Hematopoietic multipotent progenitor cell treated with erythropoietin and hydrocortisone succinate and interleukin-3 and kit ligand, for 8 days (in vitro differentiated cells): ENCODE data around the gene BRINP2.

ENCODE experiments used
- DNase-seq: peaks from one replicate; pipeline ENCODE4 v3.0.0-alpha.2; 2015

BRINP2 gene, protein sequence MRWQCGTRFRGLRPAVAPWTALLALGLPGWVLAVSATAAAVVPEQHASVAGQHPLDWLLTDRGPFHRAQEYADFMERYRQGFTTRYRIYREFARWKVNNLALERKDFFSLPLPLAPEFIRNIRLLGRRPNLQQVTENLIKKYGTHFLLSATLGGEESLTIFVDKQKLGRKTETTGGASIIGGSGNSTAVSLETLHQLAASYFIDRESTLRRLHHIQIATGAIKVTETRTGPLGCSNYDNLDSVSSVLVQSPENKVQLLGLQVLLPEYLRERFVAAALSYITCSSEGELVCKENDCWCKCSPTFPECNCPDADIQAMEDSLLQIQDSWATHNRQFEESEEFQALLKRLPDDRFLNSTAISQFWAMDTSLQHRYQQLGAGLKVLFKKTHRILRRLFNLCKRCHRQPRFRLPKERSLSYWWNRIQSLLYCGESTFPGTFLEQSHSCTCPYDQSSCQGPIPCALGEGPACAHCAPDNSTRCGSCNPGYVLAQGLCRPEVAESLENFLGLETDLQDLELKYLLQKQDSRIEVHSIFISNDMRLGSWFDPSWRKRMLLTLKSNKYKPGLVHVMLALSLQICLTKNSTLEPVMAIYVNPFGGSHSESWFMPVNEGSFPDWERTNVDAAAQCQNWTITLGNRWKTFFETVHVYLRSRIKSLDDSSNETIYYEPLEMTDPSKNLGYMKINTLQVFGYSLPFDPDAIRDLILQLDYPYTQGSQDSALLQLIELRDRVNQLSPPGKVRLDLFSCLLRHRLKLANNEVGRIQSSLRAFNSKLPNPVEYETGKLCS

GRCh38 chr1:177170756-177171535 is at the start of gene BRINP2:
Gene BRINP2, plus strand, starts transcription at chr1:177170958. Its CDS starts 58,919 bp downstream, at chr1:177229877.
- DNase-seq = no peak

GRCh38 chr1:177122461-177123251 is 48.1 kb upstream of the BRINP2 start:
- no peak for DNase-seq

DNA sequence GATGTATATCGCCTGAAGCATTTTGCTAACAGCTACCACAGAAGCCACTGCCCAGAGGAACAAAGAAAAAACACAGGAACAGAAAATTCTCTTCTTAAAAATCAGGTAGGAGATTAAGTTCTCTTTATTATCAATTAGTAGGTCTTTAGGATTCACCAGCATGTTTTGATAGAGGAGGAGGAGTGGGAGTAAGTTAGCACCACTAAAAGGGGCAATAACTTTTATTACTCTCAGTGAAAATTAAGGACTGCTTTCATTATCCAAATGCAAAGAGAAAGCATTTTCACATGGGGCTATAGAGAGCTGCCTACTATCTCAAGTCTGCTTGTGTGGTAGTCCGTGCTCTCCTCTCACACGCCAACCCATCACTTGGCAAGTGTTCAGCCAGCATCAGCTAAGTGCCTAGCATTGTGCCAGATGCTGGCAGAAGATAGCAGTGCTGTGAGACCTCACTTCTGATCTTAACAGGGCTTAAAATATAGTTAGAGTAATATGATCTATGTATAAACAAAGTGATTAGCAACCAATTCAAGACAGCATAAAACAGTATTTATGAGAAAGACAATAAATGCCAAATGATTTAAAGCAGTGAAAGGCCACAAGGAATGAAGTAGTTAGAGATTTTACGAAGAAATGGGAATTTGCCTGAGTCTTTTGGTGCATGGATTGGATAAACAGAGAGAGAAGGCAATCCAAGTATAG is 46.0 kb upstream of the BRINP2 start:
- DNase-seq = no peak

- no peak for DNase-seq
These were observed 44.5 kb upstream of the BRINP2 start for GRCh38 chr1:177126267-177126666.

DNA sequence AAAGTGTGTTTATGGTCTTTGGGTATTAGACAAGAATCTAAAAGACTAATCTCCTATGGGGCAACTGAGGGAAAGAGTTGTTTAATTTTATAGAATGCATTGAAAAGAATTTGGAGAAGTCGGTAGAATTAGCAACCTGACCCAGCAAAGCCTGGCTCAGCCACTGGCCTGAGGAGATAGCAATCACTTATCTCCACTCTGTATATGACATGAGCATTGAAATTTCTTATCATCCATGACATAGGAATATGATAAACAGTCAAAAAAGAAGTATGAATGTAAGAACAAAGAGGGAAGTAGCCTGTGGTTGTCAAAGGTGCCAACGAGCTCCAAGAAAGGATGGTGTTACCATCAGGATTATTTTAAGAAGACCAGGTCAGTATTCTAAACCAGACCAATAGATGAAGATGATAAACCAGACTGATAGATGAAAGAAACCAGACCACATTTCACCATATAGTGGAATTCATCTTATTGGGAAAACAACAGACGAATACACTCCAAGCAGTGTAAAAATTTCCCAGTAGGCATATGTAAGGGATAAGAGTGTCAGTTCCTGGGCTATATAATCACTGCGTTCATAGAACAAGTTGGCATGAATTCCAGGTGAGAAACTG is 42.0 kb upstream of the BRINP2 start:
- no peak for DNase-seq

DNA sequence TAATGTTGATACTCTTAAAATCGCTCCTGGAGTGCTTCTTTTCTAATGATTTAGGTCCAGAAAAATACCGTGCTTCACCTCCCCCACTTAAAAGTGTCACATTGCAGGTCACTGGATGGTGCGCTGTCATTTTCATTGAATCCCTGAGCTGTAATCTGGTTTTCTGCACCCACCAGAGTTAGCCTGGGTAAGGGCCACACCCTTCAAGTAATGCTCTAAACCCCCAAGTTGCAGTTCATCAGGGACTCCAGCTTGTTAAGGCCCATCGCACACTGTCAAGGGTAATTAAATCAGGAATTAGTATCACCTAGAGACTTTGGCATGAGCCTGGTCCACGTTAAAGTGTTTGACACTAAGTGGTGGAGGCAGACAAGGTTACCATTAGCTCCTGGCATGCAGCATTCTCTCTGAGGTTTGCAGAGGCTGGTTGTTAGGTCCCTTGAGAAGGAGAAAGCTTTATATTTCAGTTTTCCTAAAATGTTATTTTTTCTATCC is 40.3 kb upstream of the BRINP2 start:
- no peak for DNase-seq

GRCh38 chr1:177131723-177132122 is 39.0 kb upstream of the BRINP2 start:
- DNase-seq = no peak

DNA sequence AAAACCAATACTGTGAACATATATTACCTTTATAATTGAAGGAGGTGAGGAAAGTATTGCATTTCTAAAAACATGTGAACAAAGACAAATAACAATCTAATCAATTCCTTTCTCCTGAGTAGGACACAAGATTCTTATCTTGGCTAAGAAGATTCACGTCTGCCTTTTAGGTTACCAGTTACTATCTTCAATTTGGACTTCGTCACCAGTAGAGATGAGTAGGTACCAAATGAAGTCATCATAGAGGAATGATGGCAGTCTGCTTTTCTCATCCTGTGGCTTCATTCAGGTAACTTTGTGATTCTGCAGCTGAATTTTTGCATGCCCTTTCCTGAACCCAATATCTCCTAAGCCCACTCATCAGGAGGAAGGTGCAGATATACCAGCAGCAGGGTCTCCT is 38.6 kb upstream of the BRINP2 start:
- DNase-seq = no peak

- no peak for DNase-seq
These were observed 36.7 kb upstream of the BRINP2 start for GRCh38 chr1:177133977-177134538.

DNA sequence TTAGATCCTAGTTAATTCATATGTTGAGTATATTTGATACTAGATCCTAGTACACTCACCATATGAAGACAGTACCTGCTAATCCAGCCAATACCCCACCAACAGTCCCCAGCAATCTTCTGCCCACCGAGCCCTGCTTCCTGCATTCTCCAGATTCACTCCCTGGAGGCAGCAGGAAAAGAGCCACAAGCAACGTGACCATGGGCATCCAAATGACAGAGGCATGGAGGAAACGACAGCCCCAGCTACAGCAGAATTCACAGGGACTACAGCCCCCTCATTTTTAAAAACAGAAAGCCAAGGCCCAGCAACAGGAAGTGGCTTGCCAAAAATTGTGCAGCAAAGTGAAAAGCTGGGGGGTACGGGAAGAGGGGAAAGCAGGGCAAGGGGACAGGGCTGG is 35.5 kb upstream of the BRINP2 start:
- DNase-seq = no peak

DNA sequence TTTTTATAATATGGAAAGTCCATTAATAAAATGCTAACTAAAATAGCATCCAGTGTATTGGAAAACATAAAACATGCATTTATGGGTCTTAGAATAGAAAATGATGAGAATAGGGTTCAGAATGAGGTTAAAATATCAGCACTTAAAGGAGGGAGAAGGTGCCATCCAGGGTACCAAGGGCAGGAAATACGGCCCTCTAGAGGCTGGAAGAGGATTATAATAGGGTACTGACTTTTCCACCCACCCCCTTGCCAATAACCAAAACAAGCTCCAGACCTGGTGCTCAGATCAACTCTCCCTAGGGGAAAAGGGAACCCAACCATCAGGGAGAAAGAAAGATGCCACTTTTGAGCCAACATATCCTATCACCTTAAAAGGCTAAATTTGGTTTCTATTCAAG is 32.9 kb upstream of the BRINP2 start:
- no peak for DNase-seq

DNA sequence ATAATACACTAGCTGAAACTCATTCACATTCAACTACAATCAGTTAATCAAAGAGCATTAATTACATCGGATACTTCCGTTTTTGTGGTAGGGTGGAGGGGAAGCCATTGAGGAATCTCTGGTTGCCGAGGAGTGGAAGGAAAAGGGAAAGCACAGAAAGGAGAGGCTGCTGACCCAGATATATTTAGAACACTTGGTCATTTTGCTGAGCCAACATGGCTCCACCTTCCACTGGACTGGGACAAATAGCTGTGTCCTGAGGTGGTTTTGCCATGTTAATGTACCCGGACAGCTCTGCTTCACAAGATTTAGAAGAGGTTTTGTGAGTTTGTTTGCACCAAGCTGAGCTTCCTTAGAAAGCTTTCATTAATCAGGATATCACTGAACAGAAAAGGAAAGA is 32.4 kb upstream of the BRINP2 start:
- DNase-seq = no peak

DNA sequence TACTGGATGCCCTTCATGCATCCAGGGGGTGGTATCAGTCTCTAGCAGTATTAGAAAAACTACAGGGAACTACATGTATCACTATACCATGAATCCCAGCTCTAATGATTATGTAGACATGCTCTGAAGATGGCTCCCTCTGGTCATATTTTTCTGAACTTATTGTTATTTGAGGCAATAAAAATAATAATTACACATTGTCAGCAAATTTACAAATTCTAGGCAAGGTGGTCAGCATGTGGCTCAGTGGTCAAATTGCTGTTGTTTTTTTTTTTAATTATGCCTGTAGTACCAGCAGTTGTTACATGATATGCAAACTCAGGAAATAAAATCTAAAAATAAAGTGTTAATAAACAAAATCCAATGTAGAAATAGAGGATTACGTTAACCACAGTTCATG is 28.7 kb upstream of the BRINP2 start:
- DNase-seq = no peak

DNA sequence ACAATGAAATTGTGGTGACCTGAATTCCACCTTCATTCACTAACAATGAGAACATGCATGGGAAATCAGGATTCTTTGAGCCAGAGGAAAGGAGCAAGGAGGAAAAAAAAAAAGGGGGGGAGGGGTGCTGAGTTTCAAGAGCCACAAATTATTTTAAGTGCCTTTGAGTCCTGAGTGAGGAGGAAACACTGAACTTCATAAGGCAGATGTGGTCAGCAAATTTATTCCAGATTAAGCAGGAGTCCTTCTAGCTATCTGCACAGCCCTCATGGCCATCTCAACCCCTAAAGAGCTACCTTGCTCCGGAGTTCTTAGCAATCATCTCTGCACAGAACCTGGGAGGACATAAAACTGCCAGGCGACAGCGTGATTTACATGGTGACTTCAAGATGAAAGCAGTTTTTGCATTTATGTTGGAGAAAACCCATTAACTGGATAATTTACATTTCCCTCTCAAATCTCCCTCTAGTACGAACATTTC is 27.9 kb upstream of the BRINP2 start:
- DNase-seq = no peak

DNA sequence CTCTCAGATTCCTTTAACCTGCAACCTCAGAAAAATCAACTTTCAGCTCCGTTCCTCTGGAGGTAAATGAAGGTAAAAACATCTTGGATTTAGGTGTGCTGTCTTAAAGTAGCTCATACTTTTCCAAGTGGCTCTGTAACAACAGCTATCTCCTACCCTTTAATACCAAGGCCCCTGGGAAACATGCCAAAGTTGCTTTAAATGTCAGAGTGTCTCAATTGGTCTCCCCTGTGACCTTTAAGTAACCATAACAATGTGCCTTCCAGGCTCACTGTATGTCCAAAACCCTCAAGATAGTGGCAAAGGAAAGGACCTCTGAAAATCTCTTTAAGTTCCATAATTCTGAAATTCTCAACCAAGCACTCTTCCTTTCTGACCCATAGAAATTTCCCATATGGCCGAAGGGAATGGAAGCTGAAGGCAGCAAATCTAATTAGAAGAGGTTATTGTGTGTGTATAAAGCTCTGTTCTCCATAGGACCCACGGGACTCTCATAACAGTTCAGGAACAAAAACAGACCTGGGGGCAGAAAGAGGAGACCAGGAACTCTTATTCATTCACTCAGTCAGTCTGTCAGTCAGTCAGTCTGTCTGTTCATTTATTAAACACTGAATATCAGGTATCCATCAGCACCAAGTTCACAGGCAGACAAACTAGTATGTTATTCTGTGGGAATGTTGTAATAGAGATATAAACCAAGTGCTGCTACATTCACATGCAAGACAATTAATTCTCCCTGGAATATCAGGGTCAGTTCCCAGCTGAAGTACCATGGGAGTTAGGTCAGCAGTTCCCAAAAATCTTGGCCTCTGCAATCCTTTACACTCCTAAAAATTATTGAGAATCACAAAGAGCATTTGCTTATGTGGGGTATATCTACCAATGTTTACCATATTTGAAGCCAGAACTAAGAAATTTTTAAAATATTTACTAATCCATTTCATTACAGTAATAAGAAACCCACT is 25.4 kb upstream of the BRINP2 start:
- no peak for DNase-seq

DNA sequence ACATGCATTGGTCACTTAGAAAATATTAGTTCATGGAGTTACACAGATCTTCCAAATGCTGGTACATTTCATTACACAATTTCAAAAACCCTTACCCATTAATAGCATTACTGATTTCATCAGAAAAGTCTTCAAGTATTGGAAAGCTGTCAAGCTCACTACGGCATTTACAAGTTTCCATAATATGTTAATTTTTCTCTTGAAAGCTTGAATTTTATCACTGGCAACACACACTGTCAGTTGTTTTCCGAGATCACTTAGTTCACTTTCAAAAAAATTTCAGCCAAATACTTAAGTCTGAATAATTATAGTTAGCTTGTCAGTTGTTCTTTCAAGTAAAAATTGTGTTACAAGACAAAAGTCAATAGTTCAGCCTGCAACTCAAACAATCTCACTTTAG is 24.3 kb upstream of the BRINP2 start:
- no peak for DNase-seq

GRCh38 chr1:177162243-177162642 is 8.5 kb upstream of the BRINP2 start:
- DNase-seq = no peak

DNA sequence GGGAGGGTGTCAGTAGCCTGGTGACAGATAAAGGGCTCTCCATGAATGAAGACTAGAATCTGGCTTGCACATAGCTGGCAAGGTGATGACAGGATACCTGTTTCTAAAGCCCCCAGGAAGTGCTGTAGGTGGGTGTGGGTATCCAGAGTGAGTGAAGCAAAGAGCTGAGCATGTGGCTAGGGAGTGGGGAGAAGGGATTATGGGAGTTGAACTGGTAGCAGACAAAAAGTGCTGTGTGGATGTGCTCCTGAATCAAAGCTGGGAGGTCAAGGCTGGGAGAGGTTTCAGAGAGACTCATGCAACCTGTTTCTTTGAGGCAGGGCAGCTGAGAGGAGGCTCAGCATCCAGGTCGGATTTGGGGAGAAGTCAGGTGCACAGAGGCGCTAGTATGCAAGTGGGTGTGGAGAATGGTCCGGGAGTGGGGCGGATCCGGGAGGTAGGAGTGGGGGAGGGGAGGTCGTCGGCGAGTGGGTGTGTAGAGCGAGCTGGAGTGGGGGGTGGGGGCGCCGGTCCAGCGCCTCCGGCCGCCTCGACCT is 6.8 kb upstream of the BRINP2 start:
- no peak for DNase-seq

DNA sequence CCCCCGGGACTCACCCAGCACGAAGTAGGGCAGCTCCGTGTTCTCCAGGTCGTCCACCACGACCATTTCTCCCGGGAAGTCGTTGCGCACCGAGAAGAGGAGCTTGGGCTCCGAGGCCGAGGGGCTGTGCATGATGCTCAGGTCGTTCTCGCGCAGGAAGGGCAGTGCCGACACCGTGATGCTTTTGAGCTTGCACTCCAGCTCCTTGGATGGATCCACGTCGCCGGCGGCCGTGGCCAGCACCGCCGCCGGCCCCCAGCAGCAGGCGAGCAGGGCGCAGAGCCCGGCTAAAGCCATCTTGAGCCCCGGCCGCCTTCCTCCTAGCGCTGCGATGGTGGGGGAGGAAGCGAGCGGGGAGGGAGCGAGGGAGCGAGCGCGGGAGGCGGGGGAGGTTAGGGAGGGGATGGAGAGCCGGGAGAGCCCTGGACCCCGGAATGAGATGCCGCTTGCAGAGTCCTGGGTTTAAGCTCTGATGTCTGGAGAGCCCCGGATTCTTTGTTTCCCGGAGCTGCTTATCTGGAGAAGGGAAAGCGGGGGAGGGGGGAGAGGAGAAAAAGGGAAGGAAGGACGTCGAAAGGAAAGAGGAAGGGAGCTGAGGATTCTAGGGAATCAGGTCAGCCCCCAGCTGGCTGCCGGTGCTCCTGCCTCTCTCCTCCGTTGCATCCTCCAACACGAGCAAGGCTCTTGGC is 6.2 kb upstream of the BRINP2 start, which contains the start of gene ASTN1:
TSS of gene ASTN1 (minus strand) at position 333 of the 689 bp plus-strand sequence. CDS start at position 297, 36 bp downstream.
- no peak for DNase-seq
